Panc1 (cell line): Measurements from ENCODE around the gene SUPT20H. TPM values are rescaled to one million over a fixed set of nuclear protein-coding genes. Genes with fewer than 3 reads are reported as not detected.

ENCODE experiments used
- ATAC-seq: fragments of 200-7000 bp; cut with Tn5 transposase; 2 replicates; pipeline ENCODE4 v1.9.1; 2020; ENCODE audit warnings: mild to moderate bottlenecking, moderate library complexity
- BruUV-seq: library from RNA; stranded (reverse); fragments of 400-500 nt; replicated peaks from 2 replicates; lab custom pipeline; 2021; lab: Mats Ljungman, UMichigan
- CTCF ChIA-PET: fragments of 300-600 bp; sonication (Branson Sonifier 250); formaldehyde crosslinking; loops from one replicate; lab custom pipeline; 2022; ENCODE audit warnings: antibody characterized with exemption; lab: Charles Lee
- POLR2A ChIA-PET: fragments of 300-600 bp; sonication (Branson Sonifier 250); formaldehyde crosslinking; loops from one replicate; lab custom pipeline; 2022; ENCODE audit warnings: antibody characterized with exemption; lab: Charles Lee
- DNase-seq: peaks from one replicate; pipeline ENCODE4 v3.0.0-alpha.2; 2010; ENCODE audit warnings: low read depth, low spot score
- H3K27ac ChIP-seq: 2 replicates; pipeline ENCODE4 v1.5.1; 2011; ENCODE audit warnings: mild to moderate bottlenecking, low read length, inconsistent platforms
- H3K27me3 ChIP-seq: fragments of 200-500 bp; sonication (Bioruptor generic); 2 replicates; pipeline ENCODE4 v1.6.0; 2014; ENCODE audit warnings: low read length, inconsistent platforms; ENCODE audit not compliant: control insufficient read depth, insufficient read depth
- H3K36me3 ChIP-seq: fragments of 200-500 bp; sonication (Bioruptor generic); 2 replicates; pipeline ENCODE4 v1.5.1; 2014; ENCODE audit warnings: inconsistent platforms, mild to moderate bottlenecking, low read length, moderate library complexity; ENCODE audit not compliant: control insufficient read depth, insufficient read depth
- H3K4me1 ChIP-seq: 2 replicates; pipeline ENCODE4 v1.5.1; 2011; ENCODE audit warnings: inconsistent platforms, mild to moderate bottlenecking, low read length, moderate library complexity; ENCODE audit not compliant: control insufficient read depth, insufficient read depth
- H3K4me3 ChIP-seq, 2 experiments: 2 replicates each; pipeline ENCODE4 v1.5.1; 2011 to 2012; ENCODE audit warnings: low read depth in 2 of 2, low read length in 2 of 2, mild to moderate bottlenecking in 2 of 2, inconsistent platforms in 1 of 2, moderate library complexity in 1 of 2
- H3K9me3 ChIP-seq: fragments of 200-500 bp; sonication (Bioruptor generic); 2 replicates; pipeline ENCODE4 v1.5.1; 2014; ENCODE audit warnings: low read depth, mild to moderate bottlenecking, inconsistent platforms, low read length, moderate library complexity; ENCODE audit not compliant: control insufficient read depth, insufficient read depth
- POLR2AphosphoS5 ChIP-seq: IDR thresholded peaks from 2 replicates; pipeline ENCODE4 v1.6.1; 2012; ENCODE audit warnings: mild to moderate bottlenecking, low read depth, low read length, moderate library complexity
- SIN3A ChIP-seq: IDR thresholded peaks from 2 replicates; pipeline ENCODE4 v1.6.1; 2012; ENCODE audit warnings: low read depth, mild to moderate bottlenecking, low read length, moderate library complexity, borderline replicate concordance; ENCODE audit not compliant: insufficient read depth
- TCF7L2 ChIP-seq: IDR thresholded peaks from 2 replicates; pipeline ENCODE4 v1.6.1; 2011; ENCODE audit warnings: mild to moderate bottlenecking, low read depth, low read length, inconsistent platforms
- in situ Hi-C: cut with HindIII; loops from 2 replicates; pipeline ENCODE4 v1.10.0; 2016; ENCODE audit warnings: low sequenced_read_pairs, low pct_unique_long_range_greater_than_20kb
- intact Hi-C: fragments of 100-400 bp; cut with micrococcal nuclease; formaldehyde crosslinking; loops from one replicate; pipeline ENCODE4 v1.10.0; 2022; ENCODE audit not compliant: unreplicated experiment
- total RNA-seq: library from RNA; stranded (reverse); gene quantifications from one replicate; pipeline ENCODE4 v1.2.1, GENCODE V29; 2021; ENCODE audit not compliant: unreplicated experiment
- TF ChIP-seq, protein P1 (sequence below), 2 experiments: IDR thresholded peaks; 2 replicates each; pipeline ENCODE4 v1.6.1; 2011 to 2012; ENCODE audit warnings: low read depth in 2 of 2, control low read depth in 1 of 2, low read length in 1 of 2, mild to moderate bottlenecking in 1 of 2, moderate library complexity in 1 of 2; ENCODE audit not compliant: insufficient read depth in 1 of 2
- TF ChIP-seq, protein P2 (sequence below): fragments of 450-650 bp; IDR thresholded peaks from 2 replicates; pipeline ENCODE4 v1.5.1; 2017; ENCODE audit warnings: mild to moderate bottlenecking

SUPT20H gene
- total RNA-seq, 1 experiment from 2014 or later: 32.9 TPM

DNA sequence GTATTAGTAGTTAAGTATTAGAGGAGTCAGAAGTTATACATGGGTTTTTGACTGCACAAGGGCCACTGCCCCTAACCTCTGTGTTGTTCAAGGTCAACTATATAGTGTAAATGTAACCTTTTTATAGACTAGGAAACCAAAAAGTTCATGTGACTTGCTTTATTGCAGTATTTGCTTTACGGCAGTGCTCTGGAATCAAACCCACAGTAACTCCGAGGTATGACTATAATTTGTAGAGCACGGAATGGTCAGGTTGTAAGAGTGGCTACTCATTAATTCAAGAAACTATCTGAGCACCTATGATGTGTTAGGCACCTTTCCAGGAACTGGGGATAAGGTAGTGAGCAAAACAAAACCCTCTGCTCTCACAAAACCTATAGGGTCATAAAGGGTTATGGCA is 22.2 kb downstream of the SUPT20H start:
- ChIA-PET POLR2A (no interaction called here), CTCF (no interaction called here)
- TF ChIP-seq POLR2AphosphoS5 (no peak), SIN3A (no peak), TCF7L2 (no peak)
- TF ChIP-seq, protein P1, sequence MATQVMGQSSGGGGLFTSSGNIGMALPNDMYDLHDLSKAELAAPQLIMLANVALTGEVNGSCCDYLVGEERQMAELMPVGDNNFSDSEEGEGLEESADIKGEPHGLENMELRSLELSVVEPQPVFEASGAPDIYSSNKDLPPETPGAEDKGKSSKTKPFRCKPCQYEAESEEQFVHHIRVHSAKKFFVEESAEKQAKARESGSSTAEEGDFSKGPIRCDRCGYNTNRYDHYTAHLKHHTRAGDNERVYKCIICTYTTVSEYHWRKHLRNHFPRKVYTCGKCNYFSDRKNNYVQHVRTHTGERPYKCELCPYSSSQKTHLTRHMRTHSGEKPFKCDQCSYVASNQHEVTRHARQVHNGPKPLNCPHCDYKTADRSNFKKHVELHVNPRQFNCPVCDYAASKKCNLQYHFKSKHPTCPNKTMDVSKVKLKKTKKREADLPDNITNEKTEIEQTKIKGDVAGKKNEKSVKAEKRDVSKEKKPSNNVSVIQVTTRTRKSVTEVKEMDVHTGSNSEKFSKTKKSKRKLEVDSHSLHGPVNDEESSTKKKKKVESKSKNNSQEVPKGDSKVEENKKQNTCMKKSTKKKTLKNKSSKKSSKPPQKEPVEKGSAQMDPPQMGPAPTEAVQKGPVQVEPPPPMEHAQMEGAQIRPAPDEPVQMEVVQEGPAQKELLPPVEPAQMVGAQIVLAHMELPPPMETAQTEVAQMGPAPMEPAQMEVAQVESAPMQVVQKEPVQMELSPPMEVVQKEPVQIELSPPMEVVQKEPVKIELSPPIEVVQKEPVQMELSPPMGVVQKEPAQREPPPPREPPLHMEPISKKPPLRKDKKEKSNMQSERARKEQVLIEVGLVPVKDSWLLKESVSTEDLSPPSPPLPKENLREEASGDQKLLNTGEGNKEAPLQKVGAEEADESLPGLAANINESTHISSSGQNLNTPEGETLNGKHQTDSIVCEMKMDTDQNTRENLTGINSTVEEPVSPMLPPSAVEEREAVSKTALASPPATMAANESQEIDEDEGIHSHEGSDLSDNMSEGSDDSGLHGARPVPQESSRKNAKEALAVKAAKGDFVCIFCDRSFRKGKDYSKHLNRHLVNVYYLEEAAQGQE (IDR thresholded peaks at IDR 0.05; ENCODE audit: insufficient read depth in 1 of 2, low read depth in 2 of 2, low read length in 1 of 2): no peak
- TF ChIP-seq, protein P2, sequence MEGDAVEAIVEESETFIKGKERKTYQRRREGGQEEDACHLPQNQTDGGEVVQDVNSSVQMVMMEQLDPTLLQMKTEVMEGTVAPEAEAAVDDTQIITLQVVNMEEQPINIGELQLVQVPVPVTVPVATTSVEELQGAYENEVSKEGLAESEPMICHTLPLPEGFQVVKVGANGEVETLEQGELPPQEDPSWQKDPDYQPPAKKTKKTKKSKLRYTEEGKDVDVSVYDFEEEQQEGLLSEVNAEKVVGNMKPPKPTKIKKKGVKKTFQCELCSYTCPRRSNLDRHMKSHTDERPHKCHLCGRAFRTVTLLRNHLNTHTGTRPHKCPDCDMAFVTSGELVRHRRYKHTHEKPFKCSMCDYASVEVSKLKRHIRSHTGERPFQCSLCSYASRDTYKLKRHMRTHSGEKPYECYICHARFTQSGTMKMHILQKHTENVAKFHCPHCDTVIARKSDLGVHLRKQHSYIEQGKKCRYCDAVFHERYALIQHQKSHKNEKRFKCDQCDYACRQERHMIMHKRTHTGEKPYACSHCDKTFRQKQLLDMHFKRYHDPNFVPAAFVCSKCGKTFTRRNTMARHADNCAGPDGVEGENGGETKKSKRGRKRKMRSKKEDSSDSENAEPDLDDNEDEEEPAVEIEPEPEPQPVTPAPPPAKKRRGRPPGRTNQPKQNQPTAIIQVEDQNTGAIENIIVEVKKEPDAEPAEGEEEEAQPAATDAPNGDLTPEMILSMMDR: no peak
- H3K27ac ChIP-seq: no peak overlapping the region
- peaks cover 18% of the 10 kb centered on the region for H3K36me3 ChIP-seq
- no peak overlapping the region for H3K4me3 ChIP-seq
- intact Hi-C loops (no loop called here), in situ Hi-C loops (no loop called here)
- ATAC-seq (no peak), DNase-seq (no peak)
- H3K27me3 ChIP-seq: no peaks in the 10 kb centered on the region
- no TSS peak for BruUV-seq
- no peaks in the 10 kb centered on the region for H3K9me3 ChIP-seq
- H3K4me1 ChIP-seq: no peaks in the 10 kb centered on the region

DNA sequence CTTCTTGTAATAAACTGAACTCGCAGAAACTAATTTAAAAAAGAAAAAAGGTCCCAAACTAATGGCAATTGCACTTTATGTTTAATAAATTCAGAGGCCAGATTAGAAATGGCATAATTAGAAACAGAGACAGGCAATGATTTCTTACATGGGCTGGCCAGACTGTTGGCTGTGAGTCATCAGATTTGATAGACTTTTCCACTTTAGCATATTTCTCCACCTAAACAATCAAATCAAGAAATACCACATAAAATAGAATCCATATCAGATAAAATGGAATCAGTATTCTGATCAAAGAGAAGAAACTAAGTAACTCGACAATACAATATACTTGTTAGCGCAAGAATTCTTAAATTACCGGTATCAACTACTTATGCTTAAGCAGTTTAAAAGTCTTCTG is 29.9 kb downstream of the SUPT20H start:
- CTCF ChIA-PET: no interaction called here
- intact Hi-C loops: no loop called here
- H3K27ac ChIP-seq: no peak overlapping the region
- no peak overlapping the region for H3K4me3 ChIP-seq
- ATAC-seq (no peak), DNase-seq (no peak)
- peaks cover 48% of the 10 kb centered on the region for H3K36me3 ChIP-seq
- no peaks in the 10 kb centered on the region for H3K4me1 ChIP-seq
- H3K27me3 ChIP-seq: no peaks in the 10 kb centered on the region
- POLR2A ChIA-PET: no interaction called here
- no peaks in the 10 kb centered on the region for H3K9me3 ChIP-seq
- in situ Hi-C loops: no loop called here
- TF ChIP-seq, protein P2: no peak
- no peak for TF ChIP-seq POLR2AphosphoS5
- TF ChIP-seq TCF7L2: no peak
- TF ChIP-seq, protein P1 (IDR thresholded peaks at IDR 0.05; ENCODE audit: insufficient read depth in 1 of 2, low read depth in 2 of 2, low read length in 1 of 2): no peak
- TF ChIP-seq SIN3A: no peak
- BruUV-seq: no TSS peak
